B cell (primary cell): ENCODE data around the gene ELOB. TPM values are rescaled to one million over a fixed set of nuclear protein-coding genes. Genes with fewer than 3 reads are reported as not detected.

Experiments used
- ATAC-seq: fragments of 200-7000 bp; cut with Tn5 transposase; one replicate; pipeline ENCODE4 v1.10.0; 2021; ENCODE audit warnings: low read depth, mild to moderate bottlenecking, moderate number of reproducible peaks, moderate library complexity
- CTCF ChIA-PET: fragments of 350-600 bp; sonication (Branson Sonifier 250); formaldehyde crosslinking; loops from one replicate; lab custom pipeline; 2021; ENCODE audit warnings: antibody characterized with exemption, inconsistent platforms; lab: Charles Lee
- POLR2A ChIA-PET: fragments of 350-600 bp; sonication (Branson Sonifier 250); formaldehyde crosslinking; loops from one replicate; lab custom pipeline; 2021; ENCODE audit warnings: antibody characterized with exemption; lab: Charles Lee
- DNase-seq: peaks from one replicate; pipeline ENCODE4 v3.0.0; 2013
- H2AFZ ChIP-seq: 2 replicates; pipeline ENCODE4 v1.6.1; 2012; ENCODE audit warnings: mild to moderate bottlenecking, low read depth, low read length; ENCODE audit not compliant: insufficient read depth, poor library complexity, severe bottlenecking
- H3K27ac ChIP-seq, 2 donors: 1 replicate in 1 of 2; 2 replicates in 1 of 2; pipeline ENCODE4 v1.5.1; 2012 to 2013; ENCODE audit warnings: low read length in 2 of 2, mild to moderate bottlenecking in 2 of 2, moderate library complexity in 1 of 2
- H3K27me3 ChIP-seq, 4 experiments: fragments of 200-600 bp in 1 of 4; sonication (generic) in 1 of 4; replicated peaks in 1 of 4; 1 replicate in 2 of 4; 2 replicates in 2 of 4; pipeline versions ENCODE4 v1.6.1 to v1.7.0; 2013 to 2016; ENCODE audit warnings: low read length in 3 of 4, mild to moderate bottlenecking in 2 of 4, mixed read lengths in 1 of 4, moderate library complexity in 1 of 4; ENCODE audit not compliant: insufficient read depth in 4 of 4, control insufficient read depth in 3 of 4; ENCODE audit errors: control extremely low read depth in 1 of 4
- H3K36me3 ChIP-seq, 2 experiments: replicated peaks in 1 of 2; 1 replicate in 1 of 2; 2 replicates in 1 of 2; pipeline versions ENCODE4 v1.6.1 to v1.7.1; 2013; ENCODE audit warnings: low read length in 1 of 2; ENCODE audit not compliant: insufficient read depth in 2 of 2, control insufficient read depth in 1 of 2; ENCODE audit errors: control extremely low read depth in 1 of 2, extremely low read depth in 1 of 2
- H3K4me1 ChIP-seq, 2 donors: fragments of 200-600 bp in 1 of 2; sonication (generic) in 1 of 2; 1 replicate in 1 of 2; 2 replicates in 1 of 2; pipeline versions ENCODE4 v1.5.1 to v1.6.1; 2013 to 2017; ENCODE audit warnings: low read length in 2 of 2; ENCODE audit not compliant: control insufficient read depth in 2 of 2, insufficient read depth in 2 of 2
- H3K4me2 ChIP-seq: replicated peaks from 2 replicates; pipeline ENCODE3; 2012; ENCODE audit warnings: mild to moderate bottlenecking, low read depth, low read length; ENCODE audit not compliant: poor library complexity, severe bottlenecking
- H3K4me3 ChIP-seq, 5 experiments: fragments of 200-600 bp in 1 of 5; sonication (generic) in 1 of 5; 1 replicate in 3 of 5; 2 replicates in 2 of 5; pipeline versions ENCODE4 v1.5.1 to v1.7.0; 2011 to 2016; ENCODE audit warnings: low read length in 4 of 5, mild to moderate bottlenecking in 4 of 5, low read depth in 2 of 5, control low read depth in 1 of 5, moderate library complexity in 1 of 5; ENCODE audit not compliant: insufficient read depth in 1 of 5; ENCODE audit errors: control extremely low read depth in 1 of 5, extremely low read depth in 1 of 5
- H3K79me2 ChIP-seq: fragments of 200-600 bp; sonication (generic); one replicate; pipeline ENCODE4 v1.6.0; 2016; ENCODE audit warnings: low read length; ENCODE audit not compliant: control insufficient read depth, insufficient read depth
- H3K9ac ChIP-seq: fragments of 200-600 bp; sonication (generic); 2 replicates; pipeline ENCODE4 v1.6.1; 2017; ENCODE audit warnings: mild to moderate bottlenecking, low read length, moderate library complexity
- H3K9me3 ChIP-seq, 3 donors: one replicate each; pipeline versions ENCODE4 v1.6.1 to v1.7.1; 2013; ENCODE audit warnings: low read length in 2 of 3; ENCODE audit not compliant: control insufficient read depth in 2 of 3, insufficient read depth in 1 of 3; ENCODE audit errors: control extremely low read depth in 1 of 3
- H4K20me1 ChIP-seq: 2 replicates; pipeline ENCODE4 v1.6.0; 2012; ENCODE audit warnings: mild to moderate bottlenecking, low read length; ENCODE audit not compliant: insufficient read depth, control insufficient read depth, poor library complexity, severe bottlenecking
- H3K27ac Mint-ChIP-seq: one replicate; pipeline ENCODE4 v1.8.0; 2021; ENCODE audit warnings: mixed read lengths
- H3K27me3 Mint-ChIP-seq: one replicate; pipeline ENCODE4 v1.8.0; 2021; ENCODE audit warnings: mixed read lengths
- H3K4me1 Mint-ChIP-seq: one replicate; pipeline ENCODE4 v1.8.0; 2021; ENCODE audit warnings: mixed read lengths
- H3K4me3 Mint-ChIP-seq: one replicate; pipeline ENCODE4 v1.8.0; 2021; ENCODE audit warnings: mixed read lengths
- H3K9me3 Mint-ChIP-seq: one replicate; pipeline ENCODE4 v1.8.0; 2022; ENCODE audit warnings: mixed read lengths; ENCODE audit not compliant: insufficient read depth
- EZH2 ChIP-seq: IDR thresholded peaks from 2 replicates; pipeline ENCODE4 v1.6.1; 2012; ENCODE audit warnings: borderline replicate concordance, low read depth, mild to moderate bottlenecking, moderate library complexity, low read length; ENCODE audit not compliant: insufficient read depth, poor library complexity, severe bottlenecking
- WGBS: methylation state at CpG from one replicate; pipeline ENCODE4 v1.1.5; 2013; ENCODE audit warnings: missing lambda C conversion rate; ENCODE audit not compliant: insufficient coverage; 5-methylcytosine and 5-hydroxymethylcytosine counted together
- intact Hi-C: fragments of 100-400 bp; cut with micrococcal nuclease; formaldehyde crosslinking; loops from one replicate; pipeline ENCODE4 v1.10.0; 2022
- polyA plus RNA-seq: library from polyadenylated mRNA; depleted of rRNA; stranded (reverse); fragments of >200 nt; gene quantifications from 2 replicates; pipeline ENCODE4 v1.2.3, GENCODE V29; 2012
- total RNA-seq, 2 donors: library from RNA; stranded (reverse); fragments of 120-200 nt in 1 of 2; gene quantifications; 1 replicate in 1 of 2; 2 replicates in 1 of 2; pipeline versions ENCODE4 v1.2.3 to v1.2.4, GENCODE V29; 2013 to 2022
- TF ChIP-seq, protein P1 (sequence below): fragments of 200-600 bp; IDR thresholded peaks from one replicate; pipeline ENCODE4 v1.8.0; 2022; ENCODE audit warnings: antibody characterized with exemption, mild to moderate bottlenecking

The ELOB gene
- total and polyA plus RNA-seq, 2 donors (not counting 1 experiment from before 2014, with no cell fraction given), result 93.1 to 136 TPM

DNA sequence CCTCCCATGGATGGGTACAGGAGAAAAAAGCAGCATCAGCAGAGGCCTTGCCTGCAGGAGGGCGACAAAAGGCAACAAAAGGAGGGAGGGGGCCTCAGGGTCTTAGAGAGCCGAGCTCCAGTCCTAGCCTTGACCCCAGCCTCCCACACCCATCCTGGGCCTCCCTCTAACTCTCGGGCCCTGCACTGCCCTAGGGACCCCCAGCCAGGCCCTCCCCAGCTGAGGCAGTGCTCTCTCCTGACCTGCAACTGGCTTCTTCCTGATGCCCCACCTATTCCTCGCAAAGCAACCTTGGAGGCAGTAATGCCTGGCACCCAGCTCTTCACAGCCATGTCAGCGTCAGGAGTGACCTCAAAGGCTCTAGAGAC is 39.9 kb downstream of the ELOB start:
- CTCF ChIA-PET, result no interaction called here
- intact Hi-C loops, result no loop called here
- Histone ChIP-seq H3K27me3 (peaks cover 0 to 6% (median 0%) of the 10 kb centered on the region in 4 experiments), H3K4me1 (no peaks in the 10 kb centered on the region), H3K79me2 (no peaks in the 10 kb centered on the region), H3K9ac (no peak overlapping the region), H3K4me3 (no peak overlapping the region), H3K27ac (no peak overlapping the region), H4K20me1 (no peaks in the 10 kb centered on the region), H2AFZ (no peak overlapping the region), H3K4me2 (no peak overlapping the region), H3K9me3 (no peaks in the 10 kb centered on the region), H3K36me3 (no peaks in the 10 kb centered on the region)
- no peak for ATAC-seq
- DNase-seq, result no peak
- Mint-ChIP-seq H3K9me3 (no peaks in the 10 kb centered on the region), H3K4me3 (no peak overlapping the region), H3K4me1 (no peaks in the 10 kb centered on the region), H3K27ac (no peak overlapping the region), H3K27me3 (peaks cover 6% of the 10 kb centered on the region)
- no peak for TF ChIP-seq EZH2
- WGBS, result 98% methylated on average over 4 of the region's 5 CpGs
- POLR2A ChIA-PET, result no interaction called here

DNA sequence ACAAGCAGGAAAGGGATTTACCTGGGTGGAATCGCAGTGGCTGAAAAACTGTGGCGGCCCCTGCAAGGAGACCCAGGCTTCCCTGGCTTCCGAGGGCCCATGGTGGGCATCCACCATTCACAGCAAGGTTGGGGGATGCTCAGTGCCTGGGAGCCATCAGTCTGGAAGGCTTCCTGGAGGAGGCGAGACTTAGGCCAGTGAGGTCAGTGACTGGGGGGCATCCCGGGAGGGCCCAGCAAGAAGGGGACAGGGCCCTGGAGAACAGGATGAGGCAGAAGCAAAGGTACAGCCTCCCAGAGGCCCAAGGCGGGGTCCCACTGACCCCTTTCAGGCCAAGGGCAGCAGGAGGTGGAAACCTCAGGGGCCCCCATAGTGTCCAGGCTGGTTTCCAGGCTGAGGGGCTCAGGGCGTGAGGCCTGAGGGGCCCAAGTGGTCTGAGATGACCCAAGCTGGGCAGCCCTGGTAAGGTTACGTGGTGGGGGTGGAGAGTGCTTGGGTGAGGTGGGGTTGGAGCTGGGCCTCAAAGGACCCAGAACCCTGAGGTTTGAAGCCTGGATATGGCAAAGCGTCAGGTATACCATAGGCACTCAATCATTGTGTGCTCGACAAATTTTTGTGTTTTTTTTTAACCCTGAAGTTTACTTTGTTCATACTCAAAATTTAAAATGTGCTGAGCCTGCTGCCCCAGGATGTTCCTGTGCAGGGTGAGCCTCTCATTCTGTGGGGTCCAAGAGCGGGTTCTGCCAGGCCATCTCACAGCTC is 40.4 kb downstream of the ELOB start:
- Histone ChIP-seq H3K36me3 (no peaks in the 10 kb centered on the region), H3K27me3 (peaks cover 0 to 6% (median 0%) of the 10 kb centered on the region in 4 experiments)
- intact Hi-C loops, result no loop called here

More for the DNA sequence above, 40.4 kb downstream of the ELOB start:
- no peak overlapping the region for H3K4me3 Mint-ChIP-seq
- peaks cover 6% of the 10 kb centered on the region for H3K27me3 Mint-ChIP-seq
- no peaks in the 10 kb centered on the region for H3K9me3 ChIP-seq
- no peak overlapping the region for H3K27ac Mint-ChIP-seq
- no peak overlapping the region for H3K4me3 ChIP-seq
- no peak overlapping the region for H3K27ac ChIP-seq
- no peak overlapping the region for H3K4me2 ChIP-seq
- H4K20me1 ChIP-seq, result no peaks in the 10 kb centered on the region
- 97% methylated on average over 10 of the region's 11 CpGs for WGBS
- no peaks in the 10 kb centered on the region for H3K4me1 Mint-ChIP-seq
- ChIA-PET CTCF (no interaction called here), POLR2A (interaction anchor here (0.7 kb wide), 1 partner anchor 757 kb away, joined by 3 read pairs; no protein-coding TSS in a partner anchor)
- no peaks in the 10 kb centered on the region for H3K79me2 ChIP-seq
- no peak overlapping the region for H2AFZ ChIP-seq
- ATAC-seq, result no peak
- H3K9ac ChIP-seq, result no peak overlapping the region
- H3K9me3 Mint-ChIP-seq, result no peaks in the 10 kb centered on the region
- H3K4me1 ChIP-seq, result no peaks in the 10 kb centered on the region
- no peak for TF ChIP-seq EZH2
- TF ChIP-seq, protein P1, sequence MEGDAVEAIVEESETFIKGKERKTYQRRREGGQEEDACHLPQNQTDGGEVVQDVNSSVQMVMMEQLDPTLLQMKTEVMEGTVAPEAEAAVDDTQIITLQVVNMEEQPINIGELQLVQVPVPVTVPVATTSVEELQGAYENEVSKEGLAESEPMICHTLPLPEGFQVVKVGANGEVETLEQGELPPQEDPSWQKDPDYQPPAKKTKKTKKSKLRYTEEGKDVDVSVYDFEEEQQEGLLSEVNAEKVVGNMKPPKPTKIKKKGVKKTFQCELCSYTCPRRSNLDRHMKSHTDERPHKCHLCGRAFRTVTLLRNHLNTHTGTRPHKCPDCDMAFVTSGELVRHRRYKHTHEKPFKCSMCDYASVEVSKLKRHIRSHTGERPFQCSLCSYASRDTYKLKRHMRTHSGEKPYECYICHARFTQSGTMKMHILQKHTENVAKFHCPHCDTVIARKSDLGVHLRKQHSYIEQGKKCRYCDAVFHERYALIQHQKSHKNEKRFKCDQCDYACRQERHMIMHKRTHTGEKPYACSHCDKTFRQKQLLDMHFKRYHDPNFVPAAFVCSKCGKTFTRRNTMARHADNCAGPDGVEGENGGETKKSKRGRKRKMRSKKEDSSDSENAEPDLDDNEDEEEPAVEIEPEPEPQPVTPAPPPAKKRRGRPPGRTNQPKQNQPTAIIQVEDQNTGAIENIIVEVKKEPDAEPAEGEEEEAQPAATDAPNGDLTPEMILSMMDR, result no peak
- no peak for DNase-seq
